GM21737 (cell line): ENCODE measurements around the gene MRPL55.

ENCODE experiments used
- ATAC-seq: cut with Tn5 transposase; IDR thresholded peaks from one replicate; pipeline ENCODE4 v1.9.1; 2021; ENCODE audit warnings: mild to moderate bottlenecking, moderate library complexity; ENCODE audit not compliant: unreplicated experiment

MRPL55 gene

GRCh38 chr1:228148196-228148861 lies 39.2 kb upstream of the MRPL55 start:
- no peak for ATAC-seq

GRCh38 chr1:228147768-228148167 lies 38.7 kb upstream of the MRPL55 start:
- ATAC-seq = no peak

- ATAC-seq = no peak
These were observed 38.1 kb upstream of the MRPL55 start for GRCh38 chr1:228147151-228147693.

GRCh38 chr1:228146417-228147150 lies 37.5 kb upstream of the MRPL55 start:
- ATAC-seq = no peak

GRCh38 chr1:228145463-228146416 lies 36.6 kb upstream of the MRPL55 start:
- ATAC-seq = no peak

GRCh38 chr1:228144993-228145343 lies 35.9 kb upstream of the MRPL55 start:
- ATAC-seq = no peak

GRCh38 chr1:228144193-228144992 lies 35.3 kb upstream of the MRPL55 start:
- no peak for ATAC-seq

- ATAC-seq = no peak
These were observed 34.5 kb upstream of the MRPL55 start for GRCh38 chr1:228143480-228144192.

GRCh38 chr1:228142701-228143136 lies 33.6 kb upstream of the MRPL55 start:
- no peak for ATAC-seq

- no peak for ATAC-seq
These were observed 33.1 kb upstream of the MRPL55 start for GRCh38 chr1:228142155-228142691.

GRCh38 chr1:228141226-228142044 lies 32.3 kb upstream of the MRPL55 start:
- no peak for ATAC-seq

- ATAC-seq = no peak
These were observed 31.7 kb upstream of the MRPL55 start for GRCh38 chr1:228140724-228141225.

- peak; percentile 87 for ATAC-seq
These were observed 31.0 kb upstream of the MRPL55 start, which contains the start of gene GUK1 for GRCh38 chr1:228139931-228140723. GUK1 (plus strand) TSS chr1:228140279; CDS start chr1:228140303, 24 bp downstream.

- ATAC-seq = no peak
These were observed 30.4 kb upstream of the MRPL55 start for GRCh38 chr1:228139406-228139930.

- no peak for ATAC-seq
These were observed 27.8 kb upstream of the MRPL55 start for GRCh38 chr1:228136901-228137300.

- ATAC-seq = no peak
These were observed 25.5 kb upstream of the MRPL55 start for GRCh38 chr1:228134591-228134990.

GRCh38 chr1:228131766-228132165 lies 22.7 kb upstream of the MRPL55 start:
- ATAC-seq = no peak
